T-helper 1 cell treated with Interleukin-12 subunit alpha and Interleukin-12 subunit beta and Interleukin-4 antibody, amounts not matched to agents 30 ng/mL and 1 ng/mL, for 36 hours (primary cell): ENCODE results near the gene MAP4K1. TPM values are rescaled to one million over a fixed set of nuclear protein-coding genes. Genes with fewer than 3 reads are reported as not detected.
"Not testable (repeated sequence)": the region's sequence is repeated elsewhere in the genome, so short reads cannot be mapped to it uniquely, and the experiment has no call there.

Experiments used
- intact Hi-C: fragments of 100-400 bp; cut with micrococcal nuclease; formaldehyde crosslinking; loops from one replicate; pipeline ENCODE4 v1.15.1; 2024
- total RNA-seq: library from RNA; stranded (reverse); gene quantifications from 2 replicates; pipeline ENCODE4 v1.2.3, GENCODE V29; 2022

MAP4K1 gene
- total RNA-seq, 1 donor from 2014 or later: 314 TPM

- intact Hi-C loops: not testable (repeated sequence)
Measured at GRCh38 chr19:38579304-38579703, 38.4 kb downstream of the MAP4K1 start.

GRCh38 chr19:38577826-38578225 is 39.9 kb downstream of the MAP4K1 start:
- intact Hi-C loops: no loop called here

- intact Hi-C loops: no loop called here
Measured at GRCh38 chr19:38571682-38572081, 46.1 kb downstream of the MAP4K1 start.

- intact Hi-C loops: no loop called here
Measured at GRCh38 chr19:38569368-38569983, 48.3 kb downstream of the MAP4K1 start.

- intact Hi-C loops: no loop called here
Measured at GRCh38 chr19:38565691-38566105, 52.1 kb downstream of the MAP4K1 start.

GRCh38 chr19:38564981-38565690 is 52.6 kb downstream of the MAP4K1 start:
- intact Hi-C loops: no loop called here

GRCh38 chr19:38563475-38563874 is 54.3 kb downstream of the MAP4K1 start:
- intact Hi-C loops: no loop called here

GRCh38 chr19:38562096-38562495 is 55.7 kb downstream of the MAP4K1 start:
- intact Hi-C loops: no loop called here

- intact Hi-C loops: no loop called here
Measured at GRCh38 chr19:38561658-38562057, 56.1 kb downstream of the MAP4K1 start.

GRCh38 chr19:38561053-38561606 is 56.6 kb downstream of the MAP4K1 start:
- intact Hi-C loops: no loop called here

- intact Hi-C loops: loop anchor here (1.0 to 5.0 kb wide), 3 partner anchors 15 to 60 kb away; partner anchors contain the start of gene EIF3K
Measured at GRCh38 chr19:38559428-38560401, 58.0 kb downstream of the MAP4K1 start.

GRCh38 chr19:38558933-38559332 is 58.8 kb downstream of the MAP4K1 start:
- intact Hi-C loops: loop anchor here (1.0 to 5.0 kb wide), 3 partner anchors 15 to 60 kb away; partner anchors contain the start of gene EIF3K

- intact Hi-C loops: loop anchor here (1.0 to 5.0 kb wide), 2 partner anchors 40 to 80 kb away; no protein-coding TSS in a partner anchor
Measured at GRCh38 chr19:38557205-38557799, 60.5 kb downstream of the MAP4K1 start.

GRCh38 chr19:38556521-38557174 is 61.1 kb downstream of the MAP4K1 start:
- intact Hi-C loops: loop anchor here (1.0 to 5.0 kb wide), 2 partner anchors 39 to 81 kb away; no protein-coding TSS in a partner anchor

GRCh38 chr19:38555200-38555599 is 62.6 kb downstream of the MAP4K1 start:
- intact Hi-C loops: loop anchor here (5.0 kb wide), 1 partner anchor 38 kb away; no protein-coding TSS in a partner anchor

- intact Hi-C loops: loop anchor here (5.0 kb wide), 1 partner anchor 37 kb away; no protein-coding TSS in a partner anchor
Measured at GRCh38 chr19:38554676-38555141, 63.0 kb downstream of the MAP4K1 start.

- intact Hi-C loops: not testable (repeated sequence)
Measured at GRCh38 chr19:38553239-38553638, 64.5 kb downstream of the MAP4K1 start.

GRCh38 chr19:38551450-38551813 is 66.3 kb downstream of the MAP4K1 start:
- intact Hi-C loops: no loop called here

- intact Hi-C loops: no loop called here
Measured at GRCh38 chr19:38550376-38550775, 67.4 kb downstream of the MAP4K1 start.

- intact Hi-C loops: no loop called here
Measured at GRCh38 chr19:38549942-38550341, 67.8 kb downstream of the MAP4K1 start.
